Mononuclear cell (primary cell): ENCODE measurements around the gene SMIM5. TPM values are rescaled to one million over a fixed set of nuclear protein-coding genes. Genes with fewer than 3 reads are reported as not detected.

ENCODE experiments used
- H3K27me3 ChIP-seq: 2 replicates; pipeline ENCODE4 v1.6.0; 2011; ENCODE audit warnings: low read length, control low read depth; ENCODE audit not compliant: insufficient read depth
- H3K4me1 ChIP-seq: 2 replicates; pipeline ENCODE4 v1.5.1; 2011; ENCODE audit warnings: mild to moderate bottlenecking, low read length, control low read depth; ENCODE audit not compliant: insufficient read depth
- H3K4me3 ChIP-seq: 2 replicates; pipeline ENCODE4 v1.5.1; 2011; ENCODE audit warnings: mild to moderate bottlenecking, low read length, moderate library complexity
- H3K9me3 ChIP-seq: 2 replicates; pipeline ENCODE4 v1.5.1; 2011; ENCODE audit warnings: low read depth, mild to moderate bottlenecking, control low read depth, low read length
- total RNA-seq: library from RNA; depleted of rRNA; stranded (reverse); fragments of >200 nt; gene quantifications from one replicate; pipeline ENCODE4 v1.2.3, GENCODE V29; 2012

The SMIM5 gene
- total RNA-seq, 1 donor = 3.6 TPM

- Histone ChIP-seq H3K4me3 (no peak overlapping the region), H3K9me3 (no peaks in the 10 kb centered on the region), H3K27me3 (no peaks in the 10 kb centered on the region), H3K4me1 (peaks cover 2% of the 10 kb centered on the region)
Measured at GRCh38 chr17:75638893-75639292, 5.7 kb downstream of the SMIM5 start.

GRCh38 chr17:75639327-75639726, 6.1 kb downstream of the SMIM5 start:
- Histone ChIP-seq H3K9me3 (no peaks in the 10 kb centered on the region), H3K4me3 (no peak overlapping the region), H3K27me3 (no peaks in the 10 kb centered on the region), H3K4me1 (no peaks in the 10 kb centered on the region)

GRCh38 chr17:75639771-75640555, 6.7 kb downstream of the SMIM5 start:
- Histone ChIP-seq H3K9me3 (no peaks in the 10 kb centered on the region), H3K4me3 (no peak overlapping the region), H3K27me3 (no peaks in the 10 kb centered on the region), H3K4me1 (no peaks in the 10 kb centered on the region)

- no peaks in the 10 kb centered on the region for H3K9me3 ChIP-seq
- H3K4me3 ChIP-seq = no peak overlapping the region
- no peaks in the 10 kb centered on the region for H3K27me3 ChIP-seq
- peaks cover 3% of the 10 kb centered on the region for H3K4me1 ChIP-seq
Measured at GRCh38 chr17:75640556-75641119, 7.4 kb downstream of the SMIM5 start.

GRCh38 chr17:75641343-75641742, 8.1 kb downstream of the SMIM5 start:
- Histone ChIP-seq H3K4me3 (no peak overlapping the region), H3K4me1 (peaks cover 10% of the 10 kb centered on the region), H3K27me3 (no peaks in the 10 kb centered on the region), H3K9me3 (no peaks in the 10 kb centered on the region)

- Histone ChIP-seq H3K4me3 (no peak overlapping the region), H3K4me1 (peaks cover 13% of the 10 kb centered on the region), H3K9me3 (no peaks in the 10 kb centered on the region), H3K27me3 (no peaks in the 10 kb centered on the region)
Measured at GRCh38 chr17:75642182-75642783, 9.0 kb downstream of the SMIM5 start.

- no peak overlapping the region for H3K4me3 ChIP-seq
- H3K27me3 ChIP-seq = no peaks in the 10 kb centered on the region
- no peaks in the 10 kb centered on the region for H3K9me3 ChIP-seq
- H3K4me1 ChIP-seq = peaks cover 13% of the 10 kb centered on the region
Measured at GRCh38 chr17:75642784-75643642, 9.8 kb downstream of the SMIM5 start.

- H3K4me3 ChIP-seq = no peak overlapping the region
Measured at GRCh38 chr17:75643643-75644017, 10.4 kb downstream of the SMIM5 start.

GRCh38 chr17:75645501-75645888, 12.3 kb downstream of the SMIM5 start:
- no peak overlapping the region for H3K4me3 ChIP-seq
- H3K4me1 ChIP-seq = peaks cover 13% of the 10 kb centered on the region
- no peaks in the 10 kb centered on the region for H3K27me3 ChIP-seq
- H3K9me3 ChIP-seq = no peaks in the 10 kb centered on the region

More at GRCh38 chr17:75643643-75644017, 10.4 kb downstream of the SMIM5 start:
- H3K9me3 ChIP-seq = no peaks in the 10 kb centered on the region
- H3K4me1 ChIP-seq = peaks cover 13% of the 10 kb centered on the region
- no peaks in the 10 kb centered on the region for H3K27me3 ChIP-seq

- H3K9me3 ChIP-seq = no peaks in the 10 kb centered on the region
- H3K4me1 ChIP-seq = peaks cover 13% of the 10 kb centered on the region
- no peaks in the 10 kb centered on the region for H3K27me3 ChIP-seq
- no peak overlapping the region for H3K4me3 ChIP-seq
Measured at GRCh38 chr17:75645889-75646637, 12.8 kb downstream of the SMIM5 start.

GRCh38 chr17:75646638-75646992, 13.4 kb downstream of the SMIM5 start:
- H3K9me3 ChIP-seq = no peaks in the 10 kb centered on the region
- H3K27me3 ChIP-seq = no peaks in the 10 kb centered on the region
- H3K4me1 ChIP-seq = peaks cover 13% of the 10 kb centered on the region
- H3K4me3 ChIP-seq = no peak overlapping the region

- Histone ChIP-seq H3K4me1 (peaks cover 13% of the 10 kb centered on the region), H3K9me3 (no peaks in the 10 kb centered on the region), H3K4me3 (no peak overlapping the region), H3K27me3 (no peaks in the 10 kb centered on the region)
Measured at GRCh38 chr17:75647061-75647460, 13.8 kb downstream of the SMIM5 start.

- no peaks in the 10 kb centered on the region for H3K27me3 ChIP-seq
- no peak overlapping the region for H3K4me3 ChIP-seq
- H3K9me3 ChIP-seq = no peaks in the 10 kb centered on the region
- H3K4me1 ChIP-seq = peaks cover 16% of the 10 kb centered on the region
Measured at GRCh38 chr17:75647921-75648320, 14.7 kb downstream of the SMIM5 start.

GRCh38 chr17:75649687-75650086, 16.5 kb downstream of the SMIM5 start:
- no peaks in the 10 kb centered on the region for H3K9me3 ChIP-seq
- no peak overlapping the region for H3K4me3 ChIP-seq

More at GRCh38 chr17:75649687-75650086, 16.5 kb downstream of the SMIM5 start:
- Histone ChIP-seq H3K27me3 (no peaks in the 10 kb centered on the region), H3K4me1 (peaks cover 34% of the 10 kb centered on the region)
